Neural progenitor cell (in vitro differentiated cells): Measurements from ENCODE around the gene USP44. TPM values are rescaled to one million over a fixed set of nuclear protein-coding genes. Genes with fewer than 3 reads are reported as not detected.
A peak's percentile ranks its signal among the peaks of the same experiment; 100 is the strongest.

Experiments used
- DNase-seq: peaks from one replicate; pipeline ENCODE4 v3.0.0-alpha.2; 2016; ENCODE audit warnings: low spot score
- H2AFZ ChIP-seq: fragments of 200-600 bp; sonication (generic); replicated peaks from 2 replicates; pipeline ENCODE4 v1.6.1; 2016; ENCODE audit warnings: antibody characterized with exemption
- H3F3A ChIP-seq: fragments of 200-600 bp; sonication (generic); 2 replicates; pipeline ENCODE4 v1.6.1; 2016; ENCODE audit warnings: antibody characterized with exemption, low read depth
- H3K27ac ChIP-seq: fragments of 200-600 bp; sonication (generic); 2 replicates; pipeline ENCODE4 v1.5.1; 2016; ENCODE audit warnings: mild to moderate bottlenecking
- H3K27me3 ChIP-seq: fragments of 200-600 bp; sonication (generic); 2 replicates; pipeline ENCODE4 v1.6.1; 2016; ENCODE audit warnings: mild to moderate bottlenecking, moderate library complexity
- H3K36me3 ChIP-seq: fragments of 200-600 bp; sonication (generic); 2 replicates; pipeline ENCODE4 v1.5.1; 2016
- H3K4me1 ChIP-seq: fragments of 200-600 bp; sonication (generic); 2 replicates; pipeline ENCODE4 v1.6.1; 2016; ENCODE audit warnings: mixed run types
- H3K4me2 ChIP-seq: fragments of 200-600 bp; sonication (generic); 2 replicates; pipeline ENCODE4 v1.6.1; 2016
- H3K4me3 ChIP-seq: fragments of 200-600 bp; sonication (generic); 2 replicates; pipeline ENCODE4 v1.5.1; 2016
- H3K79me2 ChIP-seq: fragments of 200-600 bp; sonication (generic); 2 replicates; pipeline ENCODE4 v1.6.1; 2016; ENCODE audit warnings: low read depth
- H3K9ac ChIP-seq: fragments of 200-600 bp; sonication (generic); 2 replicates; pipeline ENCODE4 v1.6.1; 2016
- H3K9me3 ChIP-seq: fragments of 200-600 bp; sonication (generic); 2 replicates; pipeline ENCODE4 v1.5.1; 2016; ENCODE audit warnings: low read depth
- H4K20me1 ChIP-seq: fragments of 200-600 bp; sonication (generic); 2 replicates; pipeline ENCODE4 v1.6.1; 2016; ENCODE audit warnings: low read depth
- H3K27ac Mint-ChIP-seq: 3 replicates; pipeline ENCODE4 v1.8.0; 2021; ENCODE audit warnings: mixed read lengths
- H3K27me3 Mint-ChIP-seq: 2 replicates; pipeline ENCODE4 v1.8.0; 2022; ENCODE audit warnings: low read depth, mild to moderate bottlenecking, inconsistent platforms, moderate library complexity, mixed read lengths; ENCODE audit not compliant: insufficient read depth
- H3K36me3 Mint-ChIP-seq: 3 replicates; pipeline ENCODE4 v1.8.0; 2021; ENCODE audit warnings: mixed read lengths
- H3K4me1 Mint-ChIP-seq: 3 replicates; pipeline ENCODE4 v1.8.0; 2021; ENCODE audit warnings: mixed read lengths
- H3K4me3 Mint-ChIP-seq: 3 replicates; pipeline ENCODE4 v1.8.0; 2021; ENCODE audit warnings: mild to moderate bottlenecking, moderate library complexity, mixed read lengths
- H3K9me3 Mint-ChIP-seq: 3 replicates; pipeline ENCODE4 v1.8.0; 2020; ENCODE audit warnings: mixed read lengths
- EZH2 ChIP-seq: fragments of 200-600 bp; sonication (generic); IDR thresholded peaks from 2 replicates; pipeline ENCODE4 v1.6.1; 2017; ENCODE audit warnings: antibody characterized with exemption, mild to moderate bottlenecking, moderate library complexity
- EZH2phosphoT487 ChIP-seq: fragments of 200-600 bp; sonication (generic); IDR thresholded peaks from 2 replicates; pipeline ENCODE4 v1.6.1; 2017; ENCODE audit warnings: antibody characterized with exemption
- total RNA-seq: library from RNA; depleted of rRNA; stranded (reverse); fragments of >200 nt; gene quantifications from 2 replicates; pipeline ENCODE4 v1.2.3, GENCODE V29; 2015; ENCODE audit warnings: low replicate concordance
- TF ChIP-seq, protein P1 (sequence below): fragments of 200-600 bp; sonication (generic); IDR thresholded peaks from 2 replicates; pipeline ENCODE4 v1.5.1; 2017; ENCODE audit warnings: antibody characterized with exemption, mild to moderate bottlenecking

Gene USP44
- total RNA-seq: 67.1 and 79.4 TPM in 2 replicates

DNA sequence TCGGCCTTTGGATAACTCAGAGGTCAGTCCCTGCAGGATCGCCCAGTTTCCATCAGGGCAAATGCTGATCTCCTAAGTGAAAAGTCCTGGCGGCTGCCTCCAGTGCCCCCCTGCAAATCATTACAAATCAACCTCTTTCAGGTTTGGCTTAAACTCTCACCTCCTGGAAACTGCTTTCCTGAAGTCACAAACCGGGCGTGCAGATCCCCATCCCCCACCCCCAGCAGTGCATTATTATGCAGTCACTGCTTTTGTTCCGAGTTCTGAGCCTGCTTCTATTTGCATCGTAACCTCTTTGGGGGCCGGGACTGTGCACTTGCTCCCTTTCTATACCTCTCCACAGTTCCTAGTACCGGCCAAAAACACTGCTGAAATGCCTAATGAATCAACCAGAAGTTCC lies at the start of gene USP44:
Gene USP44, minus strand, starts transcription at position 172 of the 400 bp plus-strand sequence. CDS start 17,220 bp downstream, outside the sequence.
- Histone ChIP-seq H3K4me1 (peaks cover 36% of the 10 kb centered on the region), H3K79me2 (peaks cover 38% of the 10 kb centered on the region), H3F3A (peaks cover 61% of the 10 kb centered on the region), H3K9me3 (peaks cover 4% of the 10 kb centered on the region), H3K9ac (no peak within 1 kb of the TSS), H4K20me1 (no peaks in the 10 kb centered on the region), H3K36me3 (no peaks in the 10 kb centered on the region), H2AFZ (peak within 1 kb of the TSS; percentile 38), H3K27ac (peak within 1 kb of the TSS; percentile 85), H3K4me3 (peak within 1 kb of the TSS; percentile 96), H3K27me3 (no peaks in the 10 kb centered on the region), H3K4me2 (peak within 1 kb of the TSS; percentile 93)
- H3K9me3 Mint-ChIP-seq: peaks cover 7% of the 10 kb centered on the region
- peak; percentile 83 for DNase-seq
- H3K4me1 Mint-ChIP-seq: peaks cover 39% of the 10 kb centered on the region
- H3K4me3 Mint-ChIP-seq: peak within 1 kb of the TSS; percentile 82
- peak within 1 kb of the TSS; percentile 36 for H3K27ac Mint-ChIP-seq
- peaks cover 8% of the 10 kb centered on the region for H3K27me3 Mint-ChIP-seq
- H3K36me3 Mint-ChIP-seq: peaks cover 6% of the 10 kb centered on the region
- TF ChIP-seq EZH2 (no peak), EZH2phosphoT487 (no peak)
- TF ChIP-seq, protein P1, sequence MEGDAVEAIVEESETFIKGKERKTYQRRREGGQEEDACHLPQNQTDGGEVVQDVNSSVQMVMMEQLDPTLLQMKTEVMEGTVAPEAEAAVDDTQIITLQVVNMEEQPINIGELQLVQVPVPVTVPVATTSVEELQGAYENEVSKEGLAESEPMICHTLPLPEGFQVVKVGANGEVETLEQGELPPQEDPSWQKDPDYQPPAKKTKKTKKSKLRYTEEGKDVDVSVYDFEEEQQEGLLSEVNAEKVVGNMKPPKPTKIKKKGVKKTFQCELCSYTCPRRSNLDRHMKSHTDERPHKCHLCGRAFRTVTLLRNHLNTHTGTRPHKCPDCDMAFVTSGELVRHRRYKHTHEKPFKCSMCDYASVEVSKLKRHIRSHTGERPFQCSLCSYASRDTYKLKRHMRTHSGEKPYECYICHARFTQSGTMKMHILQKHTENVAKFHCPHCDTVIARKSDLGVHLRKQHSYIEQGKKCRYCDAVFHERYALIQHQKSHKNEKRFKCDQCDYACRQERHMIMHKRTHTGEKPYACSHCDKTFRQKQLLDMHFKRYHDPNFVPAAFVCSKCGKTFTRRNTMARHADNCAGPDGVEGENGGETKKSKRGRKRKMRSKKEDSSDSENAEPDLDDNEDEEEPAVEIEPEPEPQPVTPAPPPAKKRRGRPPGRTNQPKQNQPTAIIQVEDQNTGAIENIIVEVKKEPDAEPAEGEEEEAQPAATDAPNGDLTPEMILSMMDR: no peak

DNA sequence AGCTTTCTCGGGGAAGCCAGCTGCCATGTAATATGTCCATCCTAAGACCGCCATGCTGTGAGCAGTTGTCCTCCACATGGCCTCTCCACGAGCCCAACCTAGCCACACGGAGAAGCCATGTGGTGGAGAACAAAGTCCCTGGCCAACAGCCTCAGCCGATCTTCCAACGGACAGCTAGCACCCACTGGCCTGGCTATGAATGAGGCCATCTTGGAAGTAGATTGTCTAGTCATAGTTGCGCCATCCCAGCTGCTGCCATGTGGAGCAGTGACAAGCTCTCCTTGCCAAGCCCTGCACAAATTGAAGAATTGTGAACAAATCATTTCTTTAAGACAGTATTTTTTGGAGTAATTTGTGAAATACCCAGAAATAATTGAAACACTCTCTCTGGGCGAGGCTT lies 49.3 kb upstream of the USP44 start:
- Histone ChIP-seq H4K20me1 (no peaks in the 10 kb centered on the region), H3K9me3 (no peaks in the 10 kb centered on the region), H3K36me3 (no peaks in the 10 kb centered on the region), H3K9ac (no peak overlapping the region), H3K4me2 (no peak overlapping the region), H3K4me1 (no peaks in the 10 kb centered on the region), H3K79me2 (no peaks in the 10 kb centered on the region), H3K27ac (no peak overlapping the region), H3K27me3 (no peaks in the 10 kb centered on the region), H3K4me3 (no peak overlapping the region), H3F3A (no peaks in the 10 kb centered on the region), H2AFZ (no peak overlapping the region)
- TF ChIP-seq EZH2phosphoT487: no peak
- TF ChIP-seq, protein P1: no peak
- TF ChIP-seq EZH2: no peak
- DNase-seq: no peak
- H3K27me3 Mint-ChIP-seq: peaks cover 2% of the 10 kb centered on the region
- no peaks in the 10 kb centered on the region for H3K36me3 Mint-ChIP-seq
- no peak overlapping the region for H3K4me3 Mint-ChIP-seq
- H3K4me1 Mint-ChIP-seq: no peaks in the 10 kb centered on the region
- no peak overlapping the region for H3K27ac Mint-ChIP-seq
- no peaks in the 10 kb centered on the region for H3K9me3 Mint-ChIP-seq

DNA sequence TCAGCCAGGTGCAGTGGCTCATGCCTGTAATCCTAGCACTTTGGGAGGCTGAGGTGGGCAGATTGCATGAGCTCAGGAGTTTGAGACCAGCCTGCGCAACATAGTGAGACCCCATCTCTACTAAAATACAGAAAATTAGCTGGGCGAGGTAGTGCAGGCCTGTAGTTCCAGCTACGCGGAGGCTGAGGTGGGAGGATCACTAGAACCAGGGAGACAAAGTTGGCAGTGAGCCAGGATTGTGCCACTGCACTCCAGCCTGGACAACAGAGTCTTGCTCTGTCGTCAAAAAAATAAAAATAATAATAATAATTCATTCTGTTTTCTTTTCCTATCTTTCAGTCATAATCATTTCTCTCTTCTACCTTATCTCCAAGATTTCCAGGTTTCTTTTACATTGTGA lies 48.6 kb upstream of the USP44 start:
- TF ChIP-seq EZH2phosphoT487: no peak
- TF ChIP-seq, protein P1: no peak
- no peak for TF ChIP-seq EZH2
- no peak overlapping the region for H3K27ac Mint-ChIP-seq
- H3K36me3 Mint-ChIP-seq: no peaks in the 10 kb centered on the region
- no peaks in the 10 kb centered on the region for H3K79me2 ChIP-seq
- H3K9me3 Mint-ChIP-seq: no peaks in the 10 kb centered on the region
- H3K4me1 ChIP-seq: no peaks in the 10 kb centered on the region
- H3K27ac ChIP-seq: no peak overlapping the region
- no peaks in the 10 kb centered on the region for H3K4me1 Mint-ChIP-seq
- H3K9me3 ChIP-seq: no peaks in the 10 kb centered on the region
- no peaks in the 10 kb centered on the region for H3K36me3 ChIP-seq
- no peak overlapping the region for H3K4me3 Mint-ChIP-seq
- no peak overlapping the region for H3K4me2 ChIP-seq
- no peak overlapping the region for H3K4me3 ChIP-seq
- peaks cover 2% of the 10 kb centered on the region for H3K27me3 Mint-ChIP-seq
- H3F3A ChIP-seq: no peaks in the 10 kb centered on the region
- DNase-seq: no peak
- H3K9ac ChIP-seq: no peak overlapping the region
- no peak overlapping the region for H2AFZ ChIP-seq
- H3K27me3 ChIP-seq: no peaks in the 10 kb centered on the region
- no peaks in the 10 kb centered on the region for H4K20me1 ChIP-seq
